ENCODE results near the gene ITCH.
"Not testable (repeated sequence)": the region's sequence is repeated elsewhere in the genome, so short reads cannot be mapped to it uniquely, and the experiment has no call there.

DNA sequence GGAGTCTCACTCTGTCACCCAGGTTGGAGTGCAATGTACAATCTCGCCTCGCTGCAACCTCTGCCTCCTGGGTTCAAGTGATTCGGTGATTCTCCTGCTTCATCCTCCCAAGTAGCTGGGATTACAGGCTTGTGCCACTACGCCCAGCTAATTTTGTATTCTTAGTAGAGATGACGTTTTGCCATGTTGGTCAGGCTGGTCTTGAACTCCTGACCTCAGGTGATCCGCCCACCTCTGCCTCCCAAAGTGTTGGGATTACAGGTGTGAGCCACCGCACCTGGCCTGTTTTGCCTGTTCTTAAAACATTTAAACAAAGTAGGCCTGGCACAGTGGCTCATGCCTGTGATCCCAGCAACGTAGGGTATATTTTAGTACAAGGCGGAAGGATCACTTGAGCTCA lies 21.9 kb upstream of the ITCH start:
- TF ChIP-seq, protein P1, sequence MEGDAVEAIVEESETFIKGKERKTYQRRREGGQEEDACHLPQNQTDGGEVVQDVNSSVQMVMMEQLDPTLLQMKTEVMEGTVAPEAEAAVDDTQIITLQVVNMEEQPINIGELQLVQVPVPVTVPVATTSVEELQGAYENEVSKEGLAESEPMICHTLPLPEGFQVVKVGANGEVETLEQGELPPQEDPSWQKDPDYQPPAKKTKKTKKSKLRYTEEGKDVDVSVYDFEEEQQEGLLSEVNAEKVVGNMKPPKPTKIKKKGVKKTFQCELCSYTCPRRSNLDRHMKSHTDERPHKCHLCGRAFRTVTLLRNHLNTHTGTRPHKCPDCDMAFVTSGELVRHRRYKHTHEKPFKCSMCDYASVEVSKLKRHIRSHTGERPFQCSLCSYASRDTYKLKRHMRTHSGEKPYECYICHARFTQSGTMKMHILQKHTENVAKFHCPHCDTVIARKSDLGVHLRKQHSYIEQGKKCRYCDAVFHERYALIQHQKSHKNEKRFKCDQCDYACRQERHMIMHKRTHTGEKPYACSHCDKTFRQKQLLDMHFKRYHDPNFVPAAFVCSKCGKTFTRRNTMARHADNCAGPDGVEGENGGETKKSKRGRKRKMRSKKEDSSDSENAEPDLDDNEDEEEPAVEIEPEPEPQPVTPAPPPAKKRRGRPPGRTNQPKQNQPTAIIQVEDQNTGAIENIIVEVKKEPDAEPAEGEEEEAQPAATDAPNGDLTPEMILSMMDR (conservative IDR thresholded peaks at IDR 0.05), result not testable (repeated sequence)
- TF ChIP-seq ZFX (IDR thresholded peaks at IDR 0.05), result not testable (repeated sequence)
